ENCODE results near the gene KANSL1L.

- no peak for TF ChIP-seq EZH2 (IDR thresholded peaks at IDR 0.05; ENCODE audit: borderline replicate concordance, low read length)
- TF ChIP-seq, protein P1, sequence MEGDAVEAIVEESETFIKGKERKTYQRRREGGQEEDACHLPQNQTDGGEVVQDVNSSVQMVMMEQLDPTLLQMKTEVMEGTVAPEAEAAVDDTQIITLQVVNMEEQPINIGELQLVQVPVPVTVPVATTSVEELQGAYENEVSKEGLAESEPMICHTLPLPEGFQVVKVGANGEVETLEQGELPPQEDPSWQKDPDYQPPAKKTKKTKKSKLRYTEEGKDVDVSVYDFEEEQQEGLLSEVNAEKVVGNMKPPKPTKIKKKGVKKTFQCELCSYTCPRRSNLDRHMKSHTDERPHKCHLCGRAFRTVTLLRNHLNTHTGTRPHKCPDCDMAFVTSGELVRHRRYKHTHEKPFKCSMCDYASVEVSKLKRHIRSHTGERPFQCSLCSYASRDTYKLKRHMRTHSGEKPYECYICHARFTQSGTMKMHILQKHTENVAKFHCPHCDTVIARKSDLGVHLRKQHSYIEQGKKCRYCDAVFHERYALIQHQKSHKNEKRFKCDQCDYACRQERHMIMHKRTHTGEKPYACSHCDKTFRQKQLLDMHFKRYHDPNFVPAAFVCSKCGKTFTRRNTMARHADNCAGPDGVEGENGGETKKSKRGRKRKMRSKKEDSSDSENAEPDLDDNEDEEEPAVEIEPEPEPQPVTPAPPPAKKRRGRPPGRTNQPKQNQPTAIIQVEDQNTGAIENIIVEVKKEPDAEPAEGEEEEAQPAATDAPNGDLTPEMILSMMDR (IDR thresholded peaks at IDR 0.05; ENCODE audit: low read length): no peak
Observed at GRCh38 chr2:210174086-210174485, 2.9 kb upstream of the KANSL1L start.

All from OCI-LY1 (cell line).